Measurements from ENCODE around the gene ARSG.

The ARSG gene

GRCh38 chr17:68295086-68295485, 3.8 kb downstream of the ARSG start:
- H3K9me3 ChIP-seq (ENCODE audit: control insufficient read depth, insufficient read depth, low read depth, low read length): no peaks in the 10 kb centered on the region
- no peak overlapping the region for H3K9ac ChIP-seq (ENCODE audit: low read length)
- H3K4me3 ChIP-seq (ENCODE audit: low read depth, low read length): no peak overlapping the region
- H3K27me3 ChIP-seq (ENCODE audit: control insufficient read depth, insufficient read depth, low read length): peaks cover 38% of the 10 kb centered on the region
- H3K27ac ChIP-seq (ENCODE audit: low read depth, low read length): no peak overlapping the region
- H3K4me1 ChIP-seq (ENCODE audit: control insufficient read depth, insufficient read depth, low read length): peaks cover 36% of the 10 kb centered on the region
- H3K36me3 ChIP-seq (ENCODE audit: control insufficient read depth, insufficient read depth, low read length): no peaks in the 10 kb centered on the region

- no peaks in the 10 kb centered on the region for H3K36me3 ChIP-seq (ENCODE audit: control insufficient read depth, insufficient read depth, low read length)
- H3K4me3 ChIP-seq (ENCODE audit: low read depth, low read length): no peak overlapping the region
- H3K27ac ChIP-seq (ENCODE audit: low read depth, low read length): no peak overlapping the region
- H3K9ac ChIP-seq (ENCODE audit: low read length): no peak overlapping the region
- H3K9me3 ChIP-seq (ENCODE audit: control insufficient read depth, insufficient read depth, low read depth, low read length): no peaks in the 10 kb centered on the region
- H3K4me1 ChIP-seq (ENCODE audit: control insufficient read depth, insufficient read depth, low read length): peaks cover 40% of the 10 kb centered on the region
- peaks cover 29% of the 10 kb centered on the region for H3K27me3 ChIP-seq (ENCODE audit: control insufficient read depth, insufficient read depth, low read length)
These were observed 5.2 kb downstream of the ARSG start for GRCh38 chr17:68296217-68297191.

GRCh38 chr17:68297195-68297594, 5.9 kb downstream of the ARSG start:
- H3K9me3 ChIP-seq (ENCODE audit: control insufficient read depth, insufficient read depth, low read depth, low read length): no peaks in the 10 kb centered on the region
- H3K9ac ChIP-seq (ENCODE audit: low read length): no peak overlapping the region
- H3K36me3 ChIP-seq (ENCODE audit: control insufficient read depth, insufficient read depth, low read length): no peaks in the 10 kb centered on the region
- H3K4me1 ChIP-seq (ENCODE audit: control insufficient read depth, insufficient read depth, low read length): peaks cover 47% of the 10 kb centered on the region
- no peak overlapping the region for H3K4me3 ChIP-seq (ENCODE audit: low read depth, low read length)
- H3K27ac ChIP-seq (ENCODE audit: low read depth, low read length): no peak overlapping the region
- peaks cover 24% of the 10 kb centered on the region for H3K27me3 ChIP-seq (ENCODE audit: control insufficient read depth, insufficient read depth, low read length)

DNA sequence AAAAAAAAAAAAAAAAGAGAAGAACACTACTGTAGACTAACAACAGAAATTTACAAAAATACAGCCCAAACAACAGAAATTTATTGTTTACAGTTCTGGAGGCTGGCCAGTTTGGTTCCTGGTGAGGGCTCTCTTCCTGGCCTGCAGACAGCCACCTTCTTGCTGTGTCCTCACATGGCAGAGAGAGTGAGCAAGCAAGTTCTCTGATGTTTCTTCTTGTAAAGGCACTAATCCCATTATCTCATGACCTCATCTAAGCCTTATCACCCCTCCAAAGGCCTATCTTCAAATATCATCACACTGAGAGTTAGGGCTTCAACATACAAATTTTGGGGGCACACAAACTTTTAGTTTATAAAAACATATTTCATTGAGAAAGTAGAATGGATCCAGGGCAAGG, 7.3 kb downstream of the ARSG start:
- Histone ChIP-seq H3K4me3 (ENCODE audit: low read depth, low read length) (no peak overlapping the region), H3K36me3 (ENCODE audit: control insufficient read depth, insufficient read depth, low read length) (no peaks in the 10 kb centered on the region), H3K27me3 (ENCODE audit: control insufficient read depth, insufficient read depth, low read length) (peaks cover 11% of the 10 kb centered on the region; the same call in 1 of the 2 replicates), H3K9ac (ENCODE audit: low read length) (no peak overlapping the region), H3K4me1 (ENCODE audit: control insufficient read depth, insufficient read depth, low read length) (peaks cover 43% of the 10 kb centered on the region), H3K9me3 (ENCODE audit: control insufficient read depth, insufficient read depth, low read depth, low read length) (no peaks in the 10 kb centered on the region), H3K27ac (ENCODE audit: low read depth, low read length) (no peak overlapping the region)

- H3K9me3 ChIP-seq (ENCODE audit: control insufficient read depth, insufficient read depth, low read depth, low read length): no peaks in the 10 kb centered on the region
- no peaks in the 10 kb centered on the region for H3K36me3 ChIP-seq (ENCODE audit: control insufficient read depth, insufficient read depth, low read length)
- no peak overlapping the region for H3K27ac ChIP-seq (ENCODE audit: low read depth, low read length)
- H3K4me1 ChIP-seq (ENCODE audit: control insufficient read depth, insufficient read depth, low read length): peaks cover 31% of the 10 kb centered on the region
- H3K27me3 ChIP-seq (ENCODE audit: control insufficient read depth, insufficient read depth, low read length): peaks cover 4% of the 10 kb centered on the region; the same call in 1 of the 2 replicates
- no peak overlapping the region for H3K9ac ChIP-seq (ENCODE audit: low read length)
- no peak overlapping the region for H3K4me3 ChIP-seq (ENCODE audit: low read depth, low read length)
These were observed 8.5 kb downstream of the ARSG start for GRCh38 chr17:68299817-68300216.

DNA sequence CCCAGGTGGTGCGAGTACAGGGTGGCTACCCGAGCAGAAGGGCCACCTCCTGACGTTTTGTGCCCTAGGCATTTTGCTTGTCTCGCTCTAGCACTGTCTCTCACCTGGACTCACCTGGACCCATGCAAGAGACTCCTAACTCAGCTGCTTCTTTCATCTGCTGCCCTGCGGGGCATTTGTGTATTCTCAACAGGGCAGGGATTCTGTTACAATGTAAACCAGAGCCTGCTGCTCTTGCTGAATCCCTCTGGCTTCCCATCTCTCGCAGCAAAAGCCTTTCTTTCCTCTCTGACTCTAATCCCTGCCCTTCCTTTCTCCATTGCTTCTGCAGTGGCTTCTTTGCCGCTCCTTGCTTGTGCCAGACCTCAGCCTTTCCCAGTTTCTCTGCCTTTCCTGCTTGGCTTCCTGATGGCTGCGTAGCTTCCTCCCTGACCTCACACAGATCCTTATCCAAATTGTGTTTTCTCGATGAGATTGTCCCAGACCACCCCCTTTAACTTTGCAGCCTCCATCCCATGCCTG, 10.2 kb downstream of the ARSG start:
- Histone ChIP-seq H3K4me1 (ENCODE audit: control insufficient read depth, insufficient read depth, low read length) (peaks cover 25% of the 10 kb centered on the region), H3K27me3 (ENCODE audit: control insufficient read depth, insufficient read depth, low read length) (no peaks in the 10 kb centered on the region), H3K27ac (ENCODE audit: low read depth, low read length) (no peak overlapping the region), H3K9ac (ENCODE audit: low read length) (no peak overlapping the region), H3K36me3 (ENCODE audit: control insufficient read depth, insufficient read depth, low read length) (no peaks in the 10 kb centered on the region), H3K4me3 (ENCODE audit: low read depth, low read length) (no peak overlapping the region), H3K9me3 (ENCODE audit: control insufficient read depth, insufficient read depth, low read depth, low read length) (no peaks in the 10 kb centered on the region)

DNA sequence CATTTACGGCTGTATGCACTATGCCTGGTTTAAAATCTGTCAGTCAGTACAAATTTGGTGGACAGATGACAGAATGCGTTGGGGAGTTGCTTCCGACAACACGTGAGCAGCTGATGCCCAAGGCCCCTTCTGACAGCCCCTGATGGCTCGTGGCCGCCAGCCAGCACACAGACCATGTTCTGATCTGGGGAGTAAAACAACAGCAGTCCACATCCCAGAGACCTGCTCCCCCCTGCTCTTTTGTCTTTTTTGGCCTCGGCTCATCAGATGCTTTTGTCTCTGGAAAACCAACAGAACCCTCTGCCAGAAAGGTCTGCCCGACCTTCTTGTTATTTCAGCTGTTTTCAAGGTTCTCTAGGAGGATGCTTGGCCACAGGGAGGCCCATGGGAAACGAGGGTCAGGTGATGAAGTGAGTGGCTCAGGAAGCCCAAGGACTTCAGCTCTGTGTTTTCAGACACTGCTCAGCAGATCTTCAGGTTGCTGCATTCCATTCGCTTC, 10.8 kb downstream of the ARSG start:
- Histone ChIP-seq H3K9ac (ENCODE audit: low read length) (no peak overlapping the region), H3K4me3 (ENCODE audit: low read depth, low read length) (no peak overlapping the region)

DNA sequence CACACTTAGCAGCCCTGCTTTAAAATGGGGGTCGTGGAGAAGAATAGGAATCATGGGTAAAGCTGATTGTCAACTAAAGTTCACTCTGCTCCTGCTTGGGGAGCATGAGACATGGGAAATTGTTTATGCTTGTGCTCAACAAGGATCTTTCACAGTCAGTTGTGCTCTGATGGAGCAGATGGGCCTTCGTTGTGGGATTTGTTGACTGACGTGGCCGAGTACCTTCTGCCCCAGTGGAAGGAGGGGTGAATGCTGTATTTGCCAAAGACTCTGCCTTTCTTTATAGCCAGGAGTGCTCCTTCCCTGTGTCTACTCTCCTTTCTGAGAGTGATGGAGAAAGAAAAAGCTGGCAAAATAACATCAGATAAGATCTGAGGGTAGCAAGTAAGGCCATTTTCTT, 11.4 kb downstream of the ARSG start:
- peaks cover 17% of the 10 kb centered on the region for H3K4me1 ChIP-seq (ENCODE audit: control insufficient read depth, insufficient read depth, low read length)
- H3K27ac ChIP-seq (ENCODE audit: low read depth, low read length): no peak overlapping the region
- H3K27me3 ChIP-seq (ENCODE audit: control insufficient read depth, insufficient read depth, low read length): no peaks in the 10 kb centered on the region
- no peak overlapping the region for H3K4me3 ChIP-seq (ENCODE audit: low read depth, low read length)
- H3K9me3 ChIP-seq (ENCODE audit: control insufficient read depth, insufficient read depth, low read depth, low read length): no peaks in the 10 kb centered on the region
- H3K9ac ChIP-seq (ENCODE audit: low read length): no peak overlapping the region
- H3K36me3 ChIP-seq (ENCODE audit: control insufficient read depth, insufficient read depth, low read length): no peaks in the 10 kb centered on the region

More for the DNA sequence above, 10.8 kb downstream of the ARSG start:
- Histone ChIP-seq H3K27me3 (ENCODE audit: control insufficient read depth, insufficient read depth, low read length) (no peaks in the 10 kb centered on the region), H3K4me1 (ENCODE audit: control insufficient read depth, insufficient read depth, low read length) (peaks cover 18% of the 10 kb centered on the region), H3K36me3 (ENCODE audit: control insufficient read depth, insufficient read depth, low read length) (no peaks in the 10 kb centered on the region), H3K27ac (ENCODE audit: low read depth, low read length) (no peak overlapping the region), H3K9me3 (ENCODE audit: control insufficient read depth, insufficient read depth, low read depth, low read length) (no peaks in the 10 kb centered on the region)

DNA sequence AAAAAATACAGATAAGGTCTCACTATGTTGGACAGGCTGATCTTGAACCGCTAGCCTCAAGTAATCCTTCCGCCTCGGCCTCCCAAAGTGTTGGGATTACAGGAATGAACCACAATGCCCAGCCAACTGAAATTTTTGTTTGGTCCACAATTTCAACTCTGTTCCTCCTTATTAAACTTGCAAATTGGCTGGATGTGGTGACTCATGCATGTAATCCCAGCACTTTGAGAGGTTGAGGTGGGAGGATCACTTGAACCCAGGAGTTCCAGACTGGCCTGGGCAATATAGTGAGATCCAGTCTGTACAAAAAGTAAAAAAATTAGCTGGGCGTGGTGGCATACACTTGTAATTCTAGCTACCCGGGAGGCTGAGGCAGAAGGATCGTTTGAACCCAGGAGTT, 13.4 kb downstream of the ARSG start:
- Histone ChIP-seq H3K4me3 (ENCODE audit: low read depth, low read length) (no peak overlapping the region), H3K27ac (ENCODE audit: low read depth, low read length) (no peak overlapping the region), H3K4me1 (ENCODE audit: control insufficient read depth, insufficient read depth, low read length) (peaks cover 17% of the 10 kb centered on the region), H3K27me3 (ENCODE audit: control insufficient read depth, insufficient read depth, low read length) (no peaks in the 10 kb centered on the region), H3K9me3 (ENCODE audit: control insufficient read depth, insufficient read depth, low read depth, low read length) (no peaks in the 10 kb centered on the region), H3K9ac (ENCODE audit: low read length) (no peak overlapping the region), H3K36me3 (ENCODE audit: control insufficient read depth, insufficient read depth, low read length) (0 out of 2 replicates have a peak, but pooled peaks cover 3% of the 10 kb centered on the region)

GRCh38 chr17:68305142-68305541, 13.8 kb downstream of the ARSG start:
- Histone ChIP-seq H3K4me1 (ENCODE audit: control insufficient read depth, insufficient read depth, low read length) (peaks cover 17% of the 10 kb centered on the region), H3K9me3 (ENCODE audit: control insufficient read depth, insufficient read depth, low read depth, low read length) (no peaks in the 10 kb centered on the region), H3K27me3 (ENCODE audit: control insufficient read depth, insufficient read depth, low read length) (no peaks in the 10 kb centered on the region), H3K36me3 (ENCODE audit: control insufficient read depth, insufficient read depth, low read length) (0 out of 2 replicates have a peak, but pooled peaks cover 3% of the 10 kb centered on the region), H3K9ac (ENCODE audit: low read length) (no peak overlapping the region), H3K4me3 (ENCODE audit: low read depth, low read length) (no peak overlapping the region), H3K27ac (ENCODE audit: low read depth, low read length) (no peak overlapping the region)

- H3K9ac ChIP-seq (ENCODE audit: low read length): no peak overlapping the region
- no peaks in the 10 kb centered on the region for H3K9me3 ChIP-seq (ENCODE audit: control insufficient read depth, insufficient read depth, low read depth, low read length)
- no peaks in the 10 kb centered on the region for H3K27me3 ChIP-seq (ENCODE audit: control insufficient read depth, insufficient read depth, low read length)
- 0 out of 2 replicates have a peak, but pooled peaks cover 3% of the 10 kb centered on the region for H3K36me3 ChIP-seq (ENCODE audit: control insufficient read depth, insufficient read depth, low read length)
- peaks cover 9% of the 10 kb centered on the region for H3K4me1 ChIP-seq (ENCODE audit: control insufficient read depth, insufficient read depth, low read length)
- no peak overlapping the region for H3K4me3 ChIP-seq (ENCODE audit: low read depth, low read length)
- H3K27ac ChIP-seq (ENCODE audit: low read depth, low read length): no peak overlapping the region
These were observed 15.5 kb downstream of the ARSG start for GRCh38 chr17:68306819-68307218.

Measured in HUES6 (cell line).